Renal cortical epithelial cell (primary cell): ENCODE measurements around the gene CPT1B. TPM values are rescaled to one million over a fixed set of nuclear protein-coding genes. Genes with fewer than 3 reads are reported as not detected.

Source experiments
- DNase-seq: peaks from one replicate; pipeline ENCODE4 v3.0.0-alpha.2; 2011; ENCODE audit warnings: low read depth
- total RNA-seq: library from RNA; depleted of rRNA; stranded (reverse); fragments of >200 nt; gene quantifications from 2 replicates; pipeline ENCODE4 v1.2.3, GENCODE V29; 2014

CPT1B gene
- total RNA-seq, 1 donor from 2014 or later, result 14.6 TPM

DNA sequence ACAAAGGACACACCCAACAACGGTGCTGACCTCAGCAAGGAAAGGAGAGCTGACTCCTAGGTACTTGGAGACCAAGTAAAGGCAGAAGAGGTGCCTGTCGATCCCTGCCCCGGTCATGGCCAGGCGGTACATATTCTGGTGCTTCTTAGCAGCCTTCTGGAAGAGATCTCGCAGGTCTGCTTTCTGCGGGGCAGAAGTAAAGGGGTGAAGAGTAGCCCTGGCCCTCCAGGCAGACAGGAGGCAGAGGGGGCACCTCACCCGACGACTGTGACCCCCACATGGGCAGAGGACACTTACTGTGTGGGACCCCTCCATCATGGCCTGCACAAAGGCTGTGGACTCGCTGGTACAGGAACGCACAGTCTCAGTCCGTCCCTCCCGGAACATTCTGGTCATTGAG is 7.4 kb downstream of the CPT1B start:
- DNase-seq, result no peak

DNA sequence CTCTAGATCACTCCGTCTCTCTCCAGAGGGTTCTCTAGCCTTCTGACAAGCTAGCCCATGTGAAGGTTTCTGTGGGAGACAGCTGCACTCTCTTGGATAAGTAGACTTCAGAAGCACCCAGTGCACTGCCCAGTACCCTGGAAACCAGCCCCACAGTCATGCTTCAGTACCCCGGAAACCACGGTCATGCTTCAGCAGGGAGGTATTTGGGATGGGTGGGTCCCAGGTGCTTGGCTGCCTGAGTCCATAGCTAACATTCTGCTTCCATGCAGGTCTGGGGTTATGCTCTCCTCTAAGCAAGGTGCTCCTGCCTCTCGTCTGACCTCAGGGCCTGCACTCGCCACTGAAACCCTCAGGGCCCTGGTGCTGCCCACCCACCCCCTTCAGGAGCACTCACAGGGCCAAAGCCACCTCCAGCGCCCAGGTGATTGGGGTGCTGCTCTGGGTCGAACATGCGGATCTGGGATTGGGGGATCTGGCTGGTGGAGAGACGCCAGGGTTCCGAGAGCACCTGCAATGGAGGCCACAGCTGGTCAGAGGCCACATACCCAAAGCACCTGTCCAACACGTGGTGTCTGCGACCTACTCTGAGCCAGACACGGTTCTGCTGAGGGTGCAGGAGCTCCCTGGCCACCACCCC is 8.2 kb downstream of the CPT1B start:
- peak; percentile 61 for DNase-seq

DNA sequence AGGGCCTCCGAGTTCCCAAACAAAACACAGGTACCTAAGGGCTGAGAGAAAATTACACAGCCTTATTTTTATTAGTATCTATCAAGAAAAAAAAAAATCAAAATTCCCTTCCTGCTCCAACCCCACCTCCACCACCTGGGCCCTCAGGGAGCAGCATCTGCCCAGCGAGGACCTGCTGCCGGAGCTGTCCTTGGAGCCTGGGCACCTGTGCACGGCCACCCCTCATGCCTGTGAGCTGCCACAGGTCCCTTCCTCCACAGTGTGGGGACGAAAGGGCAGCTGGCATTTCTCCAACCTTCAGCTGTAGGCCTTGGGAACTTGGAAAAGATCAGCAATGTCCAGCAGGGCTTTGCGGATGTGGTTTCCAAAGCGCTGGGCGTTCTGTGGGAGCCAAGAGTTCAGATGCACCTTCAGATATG is 9.2 kb downstream of the CPT1B start:
- peak; percentile 20 for DNase-seq

DNA sequence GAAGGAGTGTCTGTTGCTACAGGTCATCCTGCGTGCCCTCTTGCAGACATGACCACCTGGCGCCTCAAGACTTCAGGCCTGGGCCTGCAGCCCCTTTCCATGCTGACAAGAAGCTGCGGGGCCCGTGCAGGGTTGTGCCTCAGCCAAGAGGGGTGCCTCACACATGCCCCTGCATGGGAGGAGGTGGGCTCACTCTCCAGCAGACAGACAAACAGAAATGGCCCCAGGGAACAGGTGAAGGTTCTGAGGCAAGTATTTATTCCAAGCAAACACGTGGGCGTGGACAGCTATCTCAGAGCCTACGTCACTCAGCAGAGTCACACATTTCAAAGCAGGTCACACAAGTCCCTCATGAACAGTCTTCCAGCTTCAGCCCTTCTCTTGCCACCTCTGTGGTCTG is 9.6 kb downstream of the CPT1B start:
- peak; percentile 23 for DNase-seq

GRCh38 chr22:50567721-50568252 is 10.4 kb downstream of the CPT1B start:
- no peak for DNase-seq

DNA sequence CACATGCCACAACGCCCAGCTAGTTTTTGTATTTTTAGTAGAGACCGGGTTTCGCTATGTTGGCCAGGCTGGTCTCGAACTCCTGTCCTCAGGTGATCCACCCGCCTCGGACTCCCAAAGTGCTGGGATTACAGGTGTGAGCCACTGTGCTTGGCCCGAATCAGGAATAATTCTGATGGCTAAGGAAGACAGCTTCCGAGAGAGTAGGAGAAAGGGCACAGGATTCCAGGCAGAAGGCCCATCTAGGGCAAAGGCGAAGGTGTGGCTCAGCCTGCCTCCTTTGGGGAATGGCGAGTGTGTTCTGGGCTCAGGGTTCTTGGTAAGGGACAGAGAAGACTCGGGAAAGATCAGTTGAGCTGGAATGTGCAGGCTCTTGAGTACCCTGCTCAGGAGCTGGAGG is 13.9 kb downstream of the CPT1B start:
- no peak for DNase-seq

DNA sequence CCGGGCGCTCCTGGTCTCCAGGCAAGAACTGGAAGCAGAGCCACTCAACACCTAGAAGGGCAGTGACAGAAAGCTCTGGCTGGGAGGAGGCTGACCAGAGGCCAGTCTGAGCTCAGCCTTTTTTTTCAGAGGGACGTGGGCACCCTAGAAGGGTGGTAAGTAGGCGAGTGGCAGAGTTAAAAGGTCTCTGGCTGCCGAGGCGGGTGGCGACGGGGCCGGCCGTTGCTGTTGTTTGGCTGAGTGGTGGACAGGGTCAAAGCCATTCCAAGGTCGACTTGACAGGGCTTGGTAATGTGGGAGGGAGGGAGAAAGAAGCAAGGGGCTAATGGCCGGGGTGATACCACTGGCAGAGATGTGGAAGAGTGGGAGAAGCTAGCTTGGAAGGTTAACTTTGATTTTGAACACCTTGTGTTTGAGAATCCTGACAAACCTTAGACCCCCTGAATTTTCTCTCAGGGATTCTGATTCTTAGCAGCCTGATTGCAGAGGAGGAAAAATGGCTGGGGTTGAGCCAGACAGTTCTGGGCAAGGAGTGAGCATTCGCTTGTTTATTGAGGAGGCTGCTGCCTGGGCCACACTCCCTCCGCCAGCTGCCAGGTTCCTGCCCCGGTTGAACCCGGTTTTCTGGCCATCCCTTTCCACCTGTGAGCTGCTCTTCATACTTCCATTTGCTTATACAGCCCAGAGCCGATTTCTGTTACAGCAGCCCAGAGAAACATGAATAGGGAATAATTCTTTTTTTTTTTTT is 14.6 kb downstream of the CPT1B start:
- no peak for DNase-seq

DNA sequence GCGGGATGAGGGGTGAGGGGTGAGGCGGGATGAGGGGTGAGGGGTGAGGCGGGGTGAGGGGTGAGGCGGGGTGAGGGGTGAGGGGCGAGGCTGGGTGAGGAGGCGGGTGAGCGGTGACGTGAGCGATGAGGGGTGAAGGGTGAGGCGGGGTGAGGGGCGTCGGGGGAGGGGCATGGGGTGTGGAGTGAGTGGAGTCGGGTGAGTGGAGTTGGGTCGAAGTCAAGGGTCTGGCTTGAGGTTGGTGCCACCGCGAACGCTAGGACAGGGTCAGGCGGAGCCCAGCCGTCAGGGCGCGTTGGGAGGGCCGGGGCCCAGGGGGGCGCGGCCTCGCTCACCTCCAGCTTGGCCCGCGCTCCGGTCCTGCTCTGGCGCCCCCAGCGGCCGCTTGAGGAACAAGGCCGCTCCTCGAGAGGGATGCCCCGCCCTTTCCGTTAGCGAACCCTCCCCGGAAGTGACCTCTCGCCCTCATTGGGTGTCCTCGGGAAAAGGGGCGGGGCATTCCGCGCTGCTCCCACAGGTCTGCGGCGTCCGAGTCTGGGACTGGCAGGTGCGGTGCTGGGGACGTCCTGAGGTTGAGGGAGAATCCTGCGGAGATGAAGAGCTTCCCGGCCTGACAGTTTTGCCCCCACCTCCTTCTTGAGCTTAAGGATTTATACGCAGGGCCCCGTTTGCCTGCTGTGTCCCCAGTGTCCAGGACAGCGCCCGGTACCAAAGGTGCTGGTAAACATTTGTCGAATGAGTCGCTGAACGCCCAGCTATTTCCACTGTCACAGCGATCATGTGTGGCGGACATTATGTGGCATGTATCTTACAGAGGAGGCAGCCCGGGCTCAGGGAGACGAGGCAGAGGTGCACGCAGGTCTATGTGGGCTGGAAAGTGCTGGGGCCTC is 15.5 kb downstream of the CPT1B start, which contains the start of gene SYCE3:
SYCE3 (minus strand) TSS at position 397 of the 890 bp plus-strand sequence. CDS start 6,514 bp downstream, outside the sequence.
- peak; percentile 80 for DNase-seq

- no peak for DNase-seq
Measured at GRCh38 chr22:50561401-50562358, 16.5 kb downstream of the CPT1B start.

DNA sequence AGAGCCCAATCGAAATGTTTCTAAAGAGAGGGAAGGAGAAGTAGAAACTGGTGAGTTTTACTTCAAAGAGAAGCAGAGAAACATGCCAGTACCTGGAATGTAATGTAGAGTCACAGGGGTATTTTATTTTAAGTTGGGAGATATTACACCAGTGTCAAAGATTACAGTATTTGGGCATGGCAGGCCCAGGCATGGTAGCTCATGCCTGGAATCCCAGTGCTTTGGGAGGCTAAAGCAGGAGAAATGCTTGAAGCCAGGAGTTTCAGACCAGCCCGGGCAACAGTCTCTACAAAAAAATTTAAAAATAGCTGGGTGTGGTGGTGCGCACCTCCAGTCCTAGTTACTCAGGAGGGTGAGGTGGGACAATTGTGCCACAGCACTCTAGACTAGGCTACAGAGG is 18.2 kb downstream of the CPT1B start:
- no peak for DNase-seq

DNA sequence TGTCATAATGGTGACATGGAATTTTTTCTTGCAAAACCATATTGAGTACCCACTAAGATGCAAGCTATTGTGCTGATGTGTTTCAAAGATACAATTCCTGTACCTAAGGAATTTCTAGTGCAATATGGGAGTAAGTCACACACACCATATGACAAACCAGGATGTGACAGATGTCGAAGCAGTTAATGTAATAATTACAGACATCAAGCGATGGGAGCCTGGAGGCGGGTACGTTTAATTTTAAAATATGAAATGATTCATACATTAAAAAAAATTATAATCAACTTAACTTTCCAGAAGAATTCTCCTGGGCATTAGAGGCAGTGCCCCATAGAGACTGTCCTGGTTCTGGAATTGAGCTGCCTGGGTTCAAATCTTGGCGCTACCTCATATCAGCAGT is 21.5 kb downstream of the CPT1B start:
- no peak for DNase-seq

DNA sequence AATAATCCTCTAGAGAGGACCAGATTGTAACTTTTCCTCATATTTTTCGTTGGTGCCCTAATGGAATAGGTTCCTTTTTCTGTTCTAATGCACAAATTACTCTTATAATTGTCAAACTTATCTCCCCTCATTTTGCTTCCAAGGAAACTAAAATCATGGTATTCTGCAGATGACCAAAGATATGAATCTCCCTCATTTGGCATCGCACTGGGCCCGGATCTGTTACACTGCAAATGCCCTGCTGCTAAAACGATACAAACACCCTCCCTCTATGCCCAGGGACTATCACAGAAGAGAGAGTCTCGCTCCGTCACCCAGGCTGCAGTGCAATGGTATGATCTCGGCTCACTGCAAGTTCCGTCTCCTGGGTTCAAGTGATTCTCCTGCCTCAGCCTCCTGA is 24.9 kb downstream of the CPT1B start:
- DNase-seq, result no peak

- DNase-seq, result no peak
Measured at GRCh38 chr22:50551160-50551752, 27.0 kb downstream of the CPT1B start.

- DNase-seq, result no peak
Measured at GRCh38 chr22:50550395-50550794, 27.8 kb downstream of the CPT1B start.

DNA sequence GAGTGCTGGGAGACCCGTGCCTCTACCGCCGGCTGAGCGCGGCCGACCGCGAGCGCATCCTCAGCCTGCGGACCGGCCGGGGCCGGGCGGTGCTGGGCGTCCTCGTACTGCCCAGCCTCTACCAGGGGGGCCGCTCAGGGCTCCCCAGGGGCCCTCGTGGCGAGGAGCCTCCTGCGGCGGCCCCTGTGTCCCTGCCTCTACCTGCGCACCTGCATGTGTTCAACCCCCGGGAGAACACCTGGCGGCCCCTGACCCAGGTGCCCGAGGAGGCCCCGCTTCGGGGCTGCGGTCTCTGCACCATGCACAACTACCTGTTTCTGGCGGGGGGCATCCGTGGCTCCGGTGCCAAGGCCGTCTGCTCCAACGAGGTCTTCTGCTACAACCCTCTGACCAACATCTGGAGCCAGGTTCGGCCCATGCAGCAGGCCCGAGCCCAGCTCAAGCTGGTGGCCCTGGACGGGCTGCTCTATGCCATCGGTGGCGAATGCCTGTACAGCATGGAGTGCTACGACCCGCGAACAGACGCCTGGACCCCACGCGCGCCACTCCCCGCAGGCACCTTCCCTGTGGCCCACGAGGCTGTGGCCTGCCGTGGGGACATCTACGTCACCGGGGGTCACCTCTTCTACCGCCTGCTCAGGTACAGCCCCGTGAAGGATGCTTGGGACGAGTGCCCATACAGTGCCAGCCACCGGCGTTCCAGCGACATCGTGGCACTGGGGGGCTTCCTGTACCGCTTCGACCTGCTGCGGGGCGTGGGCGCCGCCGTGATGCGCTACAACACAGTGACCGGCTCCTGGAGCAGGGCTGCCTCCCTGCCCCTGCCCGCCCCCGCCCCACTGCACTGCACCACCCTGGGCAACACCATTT is 29.1 kb downstream of the CPT1B start:
- DNase-seq, result no peak

- no peak for DNase-seq
Measured at GRCh38 chr22:50548040-50548920, 29.9 kb downstream of the CPT1B start.

- no peak for DNase-seq
Measured at GRCh38 chr22:50547263-50547985, 30.8 kb downstream of the CPT1B start.
